GM12874 (cell line): ENCODE results near the gene GPR84.

Source experiments
- TF ChIP-seq, protein P1 (sequence below): IDR thresholded peaks from 2 replicates; pipeline ENCODE4 v1.5.1; 2011; ENCODE audit warnings: low read depth, mild to moderate bottlenecking, control low read depth, low read length, moderate library complexity; ENCODE audit not compliant: insufficient read depth

The GPR84 gene

DNA sequence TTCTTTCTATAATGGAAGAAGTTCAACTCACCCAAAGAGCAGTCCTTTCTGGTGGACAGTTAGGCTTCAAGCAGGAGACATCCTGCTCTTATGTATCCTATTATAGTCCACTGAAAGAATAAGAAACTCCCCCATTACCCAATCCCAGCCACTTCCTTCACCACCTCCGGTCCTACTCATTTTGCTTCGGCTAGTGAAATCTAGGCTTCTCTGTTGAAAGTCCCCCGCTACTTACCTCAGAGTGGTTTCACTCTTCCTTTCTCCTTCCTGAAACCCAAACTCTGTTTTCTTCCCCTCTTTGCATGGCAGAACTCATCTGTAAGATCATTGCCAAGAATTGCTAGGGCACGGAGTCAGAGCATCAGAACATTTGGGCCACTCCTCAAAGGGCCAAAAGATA is at the start of gene GPR84:
Gene GPR84 (minus strand): TSS at position 74 of the 400 bp plus-strand sequence. CDS start 635 bp downstream, outside the sequence.
- TF ChIP-seq, protein P1, sequence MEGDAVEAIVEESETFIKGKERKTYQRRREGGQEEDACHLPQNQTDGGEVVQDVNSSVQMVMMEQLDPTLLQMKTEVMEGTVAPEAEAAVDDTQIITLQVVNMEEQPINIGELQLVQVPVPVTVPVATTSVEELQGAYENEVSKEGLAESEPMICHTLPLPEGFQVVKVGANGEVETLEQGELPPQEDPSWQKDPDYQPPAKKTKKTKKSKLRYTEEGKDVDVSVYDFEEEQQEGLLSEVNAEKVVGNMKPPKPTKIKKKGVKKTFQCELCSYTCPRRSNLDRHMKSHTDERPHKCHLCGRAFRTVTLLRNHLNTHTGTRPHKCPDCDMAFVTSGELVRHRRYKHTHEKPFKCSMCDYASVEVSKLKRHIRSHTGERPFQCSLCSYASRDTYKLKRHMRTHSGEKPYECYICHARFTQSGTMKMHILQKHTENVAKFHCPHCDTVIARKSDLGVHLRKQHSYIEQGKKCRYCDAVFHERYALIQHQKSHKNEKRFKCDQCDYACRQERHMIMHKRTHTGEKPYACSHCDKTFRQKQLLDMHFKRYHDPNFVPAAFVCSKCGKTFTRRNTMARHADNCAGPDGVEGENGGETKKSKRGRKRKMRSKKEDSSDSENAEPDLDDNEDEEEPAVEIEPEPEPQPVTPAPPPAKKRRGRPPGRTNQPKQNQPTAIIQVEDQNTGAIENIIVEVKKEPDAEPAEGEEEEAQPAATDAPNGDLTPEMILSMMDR: no peak

DNA sequence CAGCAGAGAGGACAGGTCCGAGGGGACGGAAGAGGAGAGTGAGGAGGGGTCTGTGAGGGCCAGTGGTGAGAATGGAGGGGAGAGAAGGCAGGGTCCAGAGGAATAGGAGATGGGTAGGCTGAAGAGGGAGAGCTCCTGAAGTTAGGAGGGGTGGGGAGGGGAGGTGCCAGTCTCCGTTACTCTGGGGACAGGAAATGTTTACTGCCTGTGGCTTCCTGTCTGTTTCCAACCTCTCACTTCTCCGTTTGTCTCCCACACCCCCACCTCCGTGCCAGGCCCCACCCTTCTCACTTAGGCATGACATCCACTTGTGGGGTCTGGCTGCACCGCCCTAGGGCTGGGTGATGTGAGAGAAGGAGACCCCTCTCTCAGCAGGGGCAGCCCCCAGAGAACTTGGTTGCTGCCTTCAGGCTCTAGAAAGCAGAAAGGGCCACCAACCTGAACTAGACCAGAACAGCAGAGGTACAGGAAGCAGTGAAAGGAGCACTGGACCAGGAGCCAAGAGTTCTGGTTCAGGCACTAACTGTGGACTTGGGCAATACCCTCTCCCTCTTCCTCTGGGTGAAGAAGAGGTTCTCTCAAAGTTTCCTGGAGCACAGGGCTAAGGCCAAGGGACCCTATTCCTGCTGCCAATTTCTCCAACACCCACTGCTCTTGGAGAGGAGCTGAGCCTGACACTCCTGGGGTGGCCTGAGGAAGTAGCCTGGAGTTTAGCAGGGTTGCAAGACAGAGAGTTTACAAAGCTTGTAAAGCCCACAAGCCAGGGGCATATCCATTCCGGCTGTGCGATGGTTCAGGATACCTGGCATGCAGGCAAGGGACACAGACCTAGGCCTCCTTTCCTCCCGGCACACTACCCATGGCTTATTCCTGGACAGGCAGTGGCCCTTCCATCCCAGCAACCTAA is 49.3 kb upstream of the GPR84 start:
- TF ChIP-seq, protein P1: no peak

DNA sequence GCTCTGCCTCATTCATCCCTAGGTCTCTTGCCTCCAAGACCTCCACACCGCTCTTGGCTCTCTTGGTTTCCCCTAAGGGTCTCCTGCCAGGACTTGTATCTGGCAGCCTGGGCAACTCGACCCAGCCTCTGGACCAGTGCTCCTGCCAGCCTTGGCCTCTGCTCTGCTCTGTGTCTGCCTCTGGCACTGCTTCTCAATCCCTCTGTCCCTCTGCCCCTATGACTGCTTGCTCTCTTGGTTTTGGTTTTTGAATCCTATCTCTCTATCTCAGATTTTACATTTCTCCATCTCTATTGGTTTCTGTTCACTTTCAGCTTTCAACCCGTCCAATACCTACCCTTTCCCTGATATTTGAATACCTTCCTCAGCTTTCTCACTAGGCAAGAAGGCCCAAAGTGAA is 48.5 kb upstream of the GPR84 start:
- TF ChIP-seq, protein P1: no peak

DNA sequence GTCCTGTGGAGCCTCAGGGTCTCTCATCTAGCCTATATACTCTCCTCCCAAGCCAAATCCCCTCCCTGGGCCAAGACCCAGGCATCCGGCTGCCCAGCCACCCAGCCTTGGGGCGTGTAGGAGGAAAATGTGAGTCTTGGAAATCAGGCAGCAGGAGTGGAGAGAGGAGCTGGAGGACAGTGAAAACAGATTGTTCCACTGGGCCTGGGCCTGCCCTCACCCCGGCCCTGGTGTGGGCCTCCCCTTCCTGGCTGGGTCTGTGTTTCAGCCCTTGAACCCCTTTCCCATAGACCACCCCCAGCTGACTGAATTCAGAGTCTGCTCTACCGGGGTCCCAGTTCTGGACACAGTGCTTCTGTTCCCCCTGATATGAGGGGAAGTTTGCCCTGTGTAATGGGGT is 48.1 kb upstream of the GPR84 start:
- TF ChIP-seq, protein P1: no peak

DNA sequence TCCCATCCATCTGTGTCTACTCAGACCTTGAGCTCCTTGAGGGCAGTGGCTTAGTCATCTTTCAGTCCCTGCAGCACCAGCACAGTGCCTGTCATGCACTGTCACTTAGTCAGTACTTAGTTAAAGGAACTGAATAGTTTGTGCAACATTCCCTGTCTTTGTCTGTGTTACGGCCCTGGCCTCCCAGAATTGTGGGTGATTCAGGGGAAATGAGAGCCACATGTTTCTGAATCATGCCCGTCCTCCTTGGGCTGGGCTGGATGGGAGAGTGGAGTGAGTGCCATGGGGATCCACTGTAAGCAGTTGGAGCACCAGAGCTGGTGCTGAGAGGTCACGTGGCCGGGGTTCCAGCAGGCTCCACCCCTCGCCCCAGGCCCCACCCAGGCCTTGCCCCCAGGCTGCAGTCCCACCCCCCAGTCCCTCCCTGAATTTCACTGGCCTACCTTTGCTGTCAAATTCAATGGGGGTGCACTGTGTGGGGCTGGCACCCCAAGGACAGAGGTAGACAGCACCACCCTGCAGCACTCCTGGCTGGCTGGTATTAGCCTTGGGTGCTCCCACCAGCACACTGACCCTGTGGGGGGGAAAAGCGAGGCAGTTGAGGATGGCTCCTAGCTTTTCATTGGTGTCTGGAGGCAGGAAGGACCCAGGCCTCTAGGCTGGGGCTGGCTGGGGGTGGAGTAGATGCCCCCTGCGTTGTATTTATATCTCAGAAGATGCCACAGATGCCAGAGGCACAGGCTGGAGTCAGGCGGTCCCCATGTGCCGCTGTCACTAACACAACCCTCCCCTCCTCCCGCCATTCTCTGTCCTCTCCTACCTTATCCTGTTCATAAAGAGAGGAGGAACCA is 47.3 kb upstream of the GPR84 start:
- TF ChIP-seq, protein P1: no peak

DNA sequence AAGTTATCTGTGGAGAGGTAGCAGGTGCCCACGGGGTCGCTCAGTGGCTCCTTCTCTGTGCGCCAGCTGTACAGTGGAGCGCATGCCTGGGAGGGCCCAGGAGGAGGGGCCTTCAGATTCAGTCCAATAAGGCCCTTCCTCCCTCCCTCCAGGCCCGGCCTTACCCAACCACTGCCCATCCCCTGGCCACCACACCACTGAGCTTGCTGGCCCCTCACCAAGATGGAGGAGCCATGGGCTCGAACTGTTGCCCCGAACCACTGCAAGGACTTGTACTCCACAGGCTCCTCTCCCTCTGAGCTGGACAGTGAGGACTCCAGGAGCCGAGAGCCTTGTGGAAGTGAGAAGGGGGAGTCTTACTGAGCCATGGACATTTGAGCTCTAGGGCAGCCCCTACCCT is 45.0 kb upstream of the GPR84 start:
- TF ChIP-seq, protein P1: no peak

DNA sequence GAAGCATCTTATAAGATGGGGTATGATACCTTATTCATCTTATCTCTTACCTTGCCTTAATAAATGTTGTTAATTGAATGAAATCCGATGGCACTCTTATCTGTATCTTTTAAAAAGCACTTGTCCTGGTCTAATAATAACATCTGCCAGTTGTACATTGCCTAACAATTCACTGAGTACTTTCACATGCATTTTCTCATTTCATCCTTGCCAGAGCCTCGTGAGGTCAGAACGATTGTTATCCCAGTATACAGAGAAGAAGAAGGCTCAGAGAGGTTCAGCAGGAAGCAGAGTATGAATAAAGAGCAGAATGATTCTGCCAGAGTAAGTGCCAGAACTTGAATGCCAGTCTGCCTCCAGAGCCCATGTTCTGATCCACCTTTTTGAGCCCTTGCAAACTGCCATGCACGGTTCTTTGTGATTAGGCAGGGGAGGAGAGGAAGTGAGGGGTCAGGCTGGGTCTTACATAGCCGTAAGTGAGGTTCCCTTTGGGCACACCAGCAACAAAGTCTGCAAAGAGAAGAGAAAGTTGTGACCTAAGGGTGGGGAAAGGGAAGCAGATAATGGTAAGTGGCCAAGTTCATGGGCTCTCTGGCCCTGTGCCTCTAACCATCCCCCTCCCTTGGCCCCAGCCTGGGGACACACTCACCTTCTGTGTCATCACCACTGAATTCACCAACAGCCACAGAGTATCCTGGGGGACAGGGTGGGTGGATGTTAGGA is 43.1 kb upstream of the GPR84 start:
- TF ChIP-seq, protein P1: no peak
